Endothelial cell of umbilical vein (primary cell): ENCODE data around the gene SOCS7. TPM values are rescaled to one million over a fixed set of nuclear protein-coding genes. Genes with fewer than 3 reads are reported as not detected.
"Not testable (repeated sequence)": the region's sequence is repeated elsewhere in the genome, so short reads cannot be mapped to it uniquely, and the experiment has no call there.

Experiments
- BruUV-seq: library from RNA; stranded (reverse); fragments of 400-500 nt; replicated peaks from 2 replicates; lab custom pipeline; 2021; lab: Mats Ljungman, UMichigan
- CTCF ChIA-PET: fragments of 300-600, 350-600 bp; sonication (Branson Sonifier 250); formaldehyde crosslinking; loops from one replicate; lab custom pipeline; 2021; ENCODE audit warnings: antibody characterized with exemption, inconsistent platforms; lab: Charles Lee
- POLR2A ChIA-PET: fragments of 300-600, 350-600 bp; sonication (Branson Sonifier 250); formaldehyde crosslinking; loops from one replicate; lab custom pipeline; 2021; ENCODE audit warnings: antibody characterized with exemption, inconsistent platforms; lab: Charles Lee
- DNase-seq: peaks from one replicate; pipeline ENCODE4 v3.0.0-alpha.2; 2011; ENCODE audit warnings: low read depth, low spot score
- FAIRE-seq: peaks from 2 replicates; lab custom pipeline; 2011; peaks lifted over from hg19 to GRCh38; lab: Jason Lieb, UNC
- H2AFZ ChIP-seq: 2 replicates; pipeline ENCODE4 v1.6.0; 2012; ENCODE audit warnings: low read depth, low read length, control low read depth, inconsistent platforms
- H3K27ac ChIP-seq: 2 replicates; pipeline ENCODE4 v1.5.1; 2011; ENCODE audit warnings: low read depth, mild to moderate bottlenecking, control low read depth, low read length, moderate library complexity; ENCODE audit not compliant: insufficient read depth
- H3K27me3 ChIP-seq, 2 experiments: 2 replicates each; pipeline versions ENCODE4 v1.6.0 to v1.6.1; 2011; ENCODE audit warnings: low read length in 2 of 2, mixed read lengths in 1 of 2; ENCODE audit not compliant: control insufficient read depth in 2 of 2, insufficient read depth in 2 of 2
- H3K36me3 ChIP-seq, 2 experiments: 2 replicates in 1 of 2; 3 replicates in 1 of 2; pipeline ENCODE4 v1.5.1; 2011; ENCODE audit warnings: low read length in 2 of 2, mild to moderate bottlenecking in 1 of 2, moderate library complexity in 1 of 2; ENCODE audit not compliant: control insufficient read depth in 2 of 2, insufficient read depth in 2 of 2; ENCODE audit errors: extremely low read depth in 1 of 2
- H3K4me1 ChIP-seq: 3 replicates; pipeline ENCODE4 v1.5.1; 2011; ENCODE audit warnings: mild to moderate bottlenecking, low read length; ENCODE audit not compliant: control insufficient read depth, insufficient read depth; ENCODE audit errors: extremely low read depth
- H3K4me2 ChIP-seq: 2 replicates; pipeline ENCODE4 v1.6.1; 2011; ENCODE audit warnings: low read length, control low read depth, mixed read lengths; ENCODE audit not compliant: insufficient read depth
- H3K4me3 ChIP-seq, 3 experiments: fragments of 200-600 bp in 1 of 3; sonication (generic), shearing (Covaris generic) in 1 of 3; replicated peaks in 1 of 3; 2 replicates each; pipeline ENCODE4 v1.5.1; 2011 to 2016; ENCODE audit warnings: control low read depth in 3 of 3, low read length in 3 of 3, mild to moderate bottlenecking in 2 of 3, inconsistent platforms in 1 of 3, low read depth in 1 of 3, moderate library complexity in 1 of 3; ENCODE audit not compliant: insufficient read depth in 1 of 3
- H3K79me2 ChIP-seq: 2 replicates; pipeline ENCODE4 v1.6.0; 2012; ENCODE audit warnings: low read length, inconsistent platforms; ENCODE audit not compliant: control insufficient read depth, insufficient read depth
- H3K9ac ChIP-seq: replicated peaks from 2 replicates; pipeline ENCODE3; 2011; ENCODE audit warnings: low read length, control low read depth; ENCODE audit not compliant: insufficient read depth; ENCODE audit errors: extremely low read depth
- H3K9me1 ChIP-seq: replicated peaks from 3 replicates; pipeline ENCODE4 v1.6.0; 2011; ENCODE audit warnings: mild to moderate bottlenecking, low read length; ENCODE audit not compliant: control insufficient read depth, insufficient read depth; ENCODE audit errors: extremely low read depth
- H3K9me3 ChIP-seq: replicated peaks from 2 replicates; pipeline ENCODE4 v1.5.1; 2012; ENCODE audit warnings: low read length, inconsistent platforms; ENCODE audit not compliant: control insufficient read depth, insufficient read depth
- H4K20me1 ChIP-seq: replicated peaks from 2 replicates; pipeline ENCODE3; 2011; ENCODE audit warnings: mild to moderate bottlenecking, low read length; ENCODE audit not compliant: control insufficient read depth, insufficient read depth; ENCODE audit errors: extremely low read depth
- EZH2 ChIP-seq: IDR thresholded peaks from 2 replicates; pipeline ENCODE4 v1.6.1; 2012; ENCODE audit warnings: borderline replicate concordance, low read depth, mild to moderate bottlenecking, moderate library complexity, low read length, inconsistent platforms; ENCODE audit not compliant: severe bottlenecking
- FOS ChIP-seq: IDR thresholded peaks from 2 replicates; pipeline ENCODE4 v1.6.1; 2011; ENCODE audit warnings: mild to moderate bottlenecking, low read length, moderate library complexity, borderline replicate concordance; ENCODE audit not compliant: insufficient read depth
- GATA2 ChIP-seq: IDR thresholded peaks from 2 replicates; pipeline ENCODE4 v1.7.0; 2011; ENCODE audit warnings: low read depth, mild to moderate bottlenecking, moderate library complexity, mixed read lengths, low read length; ENCODE audit not compliant: insufficient read length, insufficient read depth
- JUN ChIP-seq: IDR thresholded peaks from 2 replicates; pipeline ENCODE4 v1.6.1; 2011; ENCODE audit warnings: borderline replicate concordance, low read depth; ENCODE audit not compliant: insufficient read length, insufficient read depth
- MYC ChIP-seq: IDR thresholded peaks from one replicate; pipeline ENCODE4 v1.6.1; 2011; ENCODE audit warnings: mild to moderate bottlenecking, low read depth, low read length
- POLR2A ChIP-seq: IDR thresholded peaks from 2 replicates; pipeline ENCODE4 v1.6.1; 2012; ENCODE audit warnings: low read depth, mild to moderate bottlenecking, control low read depth, low read length
- POLR2AphosphoS5 ChIP-seq: IDR thresholded peaks from 2 replicates; pipeline ENCODE4 v1.6.1; 2012; ENCODE audit warnings: low read depth, mild to moderate bottlenecking, control low read depth, low read length, moderate library complexity; ENCODE audit not compliant: insufficient read depth
- dilution Hi-C: fragments of 300-500 bp; cut with MboI; formaldehyde crosslinking; loops from one replicate; pipeline ENCODE4 v1.15.0; 2019; ENCODE audit warnings: low sequenced_read_pairs; ENCODE audit not compliant: extremely low pct_ligation_motif_present
- intact Hi-C: fragments of 100-400 bp; cut with micrococcal nuclease; formaldehyde crosslinking; loops from one replicate; pipeline ENCODE4 v1.10.0; 2022
- polyA plus RNA-seq, 4 experiments: library from polyadenylated mRNA; depleted of rRNA in 3 of 4; stranded (reverse) in 3 of 4; unstranded in 1 of 4; fragments of >200 nt; gene quantifications; 2 replicates each; pipeline versions ENCODE4 v1.2.1 to v1.2.3, GENCODE V29; 2011 to 2012; ENCODE audit warnings: missing spikeins in 1 of 4
- total RNA-seq: library from RNA; stranded (reverse); gene quantifications from 2 replicates; pipeline ENCODE4 v1.2.3, GENCODE V29; 2021
- TF ChIP-seq, protein P1 (sequence below): IDR thresholded peaks from 2 replicates; pipeline ENCODE4 v1.6.1; 2011; ENCODE audit not compliant: insufficient read depth, insufficient read length

The SOCS7 gene
- total and polyA plus RNA-seq, 2 donors (not counting 3 experiments of a cell fraction or from before 2014, with no cell fraction given), result 5.9 to 10.4 TPM

DNA sequence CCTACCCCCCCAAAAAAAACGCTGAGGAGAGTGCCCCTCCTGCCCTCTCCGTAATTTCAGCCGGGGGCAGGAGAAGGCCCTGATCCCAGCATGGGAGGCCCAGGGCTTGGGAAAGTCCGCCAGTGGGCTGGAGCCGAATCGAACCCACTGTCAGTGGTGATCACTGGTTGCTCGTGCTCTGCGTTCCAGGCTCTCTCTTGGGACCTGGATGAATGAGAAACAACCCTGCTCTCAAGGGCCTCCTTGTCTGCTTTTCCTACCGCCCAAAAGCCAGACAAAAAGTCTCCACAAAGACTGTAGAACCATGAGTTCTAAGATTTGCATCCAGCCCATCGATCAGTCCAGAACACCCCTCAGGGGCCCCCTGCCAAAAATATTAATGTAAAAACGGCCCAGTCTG is 84.7 kb downstream of the SOCS7 start:
- FAIRE-seq, result no peak

DNA sequence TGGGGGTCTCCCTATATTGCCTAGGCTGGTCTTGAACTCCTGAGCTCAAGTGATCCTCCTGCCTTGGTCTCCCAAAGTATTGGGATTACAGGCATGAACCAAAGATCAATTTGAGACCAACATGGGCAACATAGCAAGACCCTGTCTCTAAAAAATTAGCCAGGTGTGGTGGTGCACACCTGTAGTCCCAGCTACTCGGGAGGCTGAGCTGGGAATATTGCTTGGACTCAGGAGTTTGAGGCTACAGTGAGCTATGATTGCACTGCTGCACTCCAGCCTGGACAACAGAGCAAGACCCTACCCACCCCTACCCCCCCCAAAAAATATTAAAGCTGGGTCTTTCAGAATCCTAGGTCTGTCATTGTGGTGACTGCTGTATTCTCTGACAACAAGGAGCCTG is 85.7 kb downstream of the SOCS7 start:
- H3K9me3 ChIP-seq, DNase-seq, BruUV-seq, H3K4me3 ChIP-seq, H4K20me1 ChIP-seq, H2AFZ ChIP-seq, H3K4me1 ChIP-seq, H3K4me2 ChIP-seq, H3K9me1 ChIP-seq, H3K9ac ChIP-seq, POLR2A ChIA-PET, H3K27me3 ChIP-seq, intact Hi-C loops, H3K27ac ChIP-seq, H3K36me3 ChIP-seq, FAIRE-seq, dilution Hi-C loops: not testable (repeated sequence)
- peaks cover 89% of the 10 kb centered on the region for H3K79me2 ChIP-seq
- CTCF ChIA-PET, result interaction anchor here (1.0 to 1.6 kb wide), 3 partner anchors 12 to 48 kb away, joined by 3 to 7 read pairs (median 5); no protein-coding TSS in a partner anchor

More for the DNA sequence above, 84.7 kb downstream of the SOCS7 start:
- H3K9ac ChIP-seq, result no peak overlapping the region
- dilution Hi-C loops, result no loop called here
- no peaks in the 10 kb centered on the region for H3K27me3 ChIP-seq
- TF ChIP-seq EZH2 (no peak), FOS (no peak), POLR2A (no peak), MYC (no peak), JUN (no peak), GATA2 (no peak), POLR2AphosphoS5 (no peak)
- TF ChIP-seq, protein P1, sequence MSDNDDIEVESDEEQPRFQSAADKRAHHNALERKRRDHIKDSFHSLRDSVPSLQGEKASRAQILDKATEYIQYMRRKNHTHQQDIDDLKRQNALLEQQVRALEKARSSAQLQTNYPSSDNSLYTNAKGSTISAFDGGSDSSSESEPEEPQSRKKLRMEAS, result no peak
- peaks cover under 1% of the 10 kb centered on the region for H4K20me1 ChIP-seq
- intact Hi-C loops, result no loop called here
- no peaks in the 10 kb centered on the region for H3K36me3 ChIP-seq
- H3K9me1 ChIP-seq, result no peaks in the 10 kb centered on the region
- no peak overlapping the region for H3K4me2 ChIP-seq
- no peaks in the 10 kb centered on the region for H3K9me3 ChIP-seq
- H2AFZ ChIP-seq, result no peak overlapping the region
- CTCF ChIA-PET, result interaction anchor here (1.0 to 2.8 kb wide), 3 partner anchors 13 to 49 kb away, joined by 3 to 10 read pairs (median 5); no protein-coding TSS in a partner anchor
- peaks cover 4% of the 10 kb centered on the region for H3K4me1 ChIP-seq
- BruUV-seq, result no TSS peak
- no peak overlapping the region for H3K27ac ChIP-seq
- H3K4me3 ChIP-seq, result no peak overlapping the region
- POLR2A ChIA-PET, result no interaction called here
- DNase-seq, result no peak
- peaks cover 93% of the 10 kb centered on the region for H3K79me2 ChIP-seq
